HepG2 (cell line): ENCODE data around the gene ATP13A3. TPM values are rescaled to one million over a fixed set of nuclear protein-coding genes. Genes with fewer than 3 reads are reported as not detected.
A peak's percentile ranks its signal among the peaks of the same experiment; 100 is the strongest.

Source experiments
- AHDC1 ChIP-seq: sonication (generic); formaldehyde crosslinking; IDR thresholded peaks from 2 replicates; pipeline ENCODE4 v1.5.1; 2020; ENCODE audit warnings: mild to moderate bottlenecking, missing genetic modification reagents, borderline replicate concordance
- ARID5B ChIP-seq: IDR thresholded peaks from 2 replicates; pipeline ENCODE4 v1.4.0; 2020; ENCODE audit warnings: mild to moderate bottlenecking, missing genetic modification reagents
- CREB1 ChIP-seq, 2 experiments: fragments of 450-650 bp in 1 of 2; IDR thresholded peaks; 2 replicates each; pipeline ENCODE4 v1.6.1; 2016 to 2017; ENCODE audit warnings: control low read depth in 1 of 2, mild to moderate bottlenecking in 1 of 2, missing compliant biosample characterization in 1 of 2, missing genetic modification characterization in 1 of 2
- ERF ChIP-seq: IDR thresholded peaks from 2 replicates; pipeline ENCODE4 v1.6.1; 2018; ENCODE audit warnings: missing biosample characterization, missing genetic modification reagents
- FOXA3 ChIP-seq: IDR thresholded peaks from 2 replicates; pipeline ENCODE4 v1.6.1; 2016; ENCODE audit warnings: missing genetic modification reagents, missing compliant biosample characterization
- GATAD2A ChIP-seq: IDR thresholded peaks from 2 replicates; pipeline ENCODE4 v1.6.1; 2016
- IRF2 ChIP-seq: IDR thresholded peaks from 2 replicates; pipeline ENCODE4 v1.6.1; 2018; ENCODE audit warnings: missing genetic modification reagents, missing compliant biosample characterization
- KAT8 ChIP-seq: IDR thresholded peaks from 2 replicates; pipeline ENCODE4 v1.6.1; 2016; ENCODE audit warnings: missing genetic modification reagents, missing compliant biosample characterization
- KLF6 ChIP-seq: IDR thresholded peaks from 2 replicates; pipeline ENCODE4 v1.8.0; 2016; ENCODE audit warnings: missing biosample characterization, missing genetic modification reagents
- MBD4 ChIP-seq: IDR thresholded peaks from 2 replicates; pipeline ENCODE4 v1.6.1; 2012; ENCODE audit warnings: low read length, inconsistent platforms, borderline replicate concordance
- RELA ChIP-seq: sonication (generic); formaldehyde crosslinking; IDR thresholded peaks from 2 replicates; pipeline ENCODE4 v1.4.0; 2020; ENCODE audit warnings: missing genetic modification reagents
- SIX4 ChIP-seq: sonication (generic); formaldehyde crosslinking; IDR thresholded peaks from 2 replicates; pipeline ENCODE4 v1.4.0; 2020; ENCODE audit warnings: missing genetic modification reagents
- SOX5 ChIP-seq: IDR thresholded peaks from 2 replicates; pipeline ENCODE4 v1.6.1; 2016; ENCODE audit warnings: borderline replicate concordance
- TFAP4 ChIP-seq: sonication (generic); IDR thresholded peaks from 2 replicates; pipeline ENCODE4 v1.6.1; 2016; ENCODE audit warnings: low read depth, borderline replicate concordance
- YEATS2 ChIP-seq: sonication (generic); formaldehyde crosslinking; IDR thresholded peaks from 2 replicates; pipeline ENCODE4 v1.4.0; 2020; ENCODE audit warnings: missing genetic modification reagents, borderline replicate concordance
- ZNF274 ChIP-seq: sonication (generic); formaldehyde crosslinking; IDR thresholded peaks from 2 replicates; pipeline ENCODE4 v1.5.1; 2020; ENCODE audit warnings: mild to moderate bottlenecking, missing genetic modification reagents
- polyA plus RNA-seq, 8 experiments: library from polyadenylated mRNA; depleted of rRNA in 3 of 8; stranded (reverse) in 7 of 8; unstranded in 1 of 8; fragments of >200 nt; fragmentation: Illumina TruSeq in 4 of 8; extraction: Trizol in 4 of 8; gene quantifications; 2 replicates each; pipeline versions ENCODE4 v1.2.1 to v1.2.3, GENCODE V29; 2011 to 2016; ENCODE audit warnings: low read depth in 4 of 8, missing spikeins in 1 of 8, mixed read lengths in 1 of 8; ENCODE audit not compliant: insufficient read depth in 1 of 8
- total RNA-seq, 5 experiments: library from RNA; depleted of rRNA; stranded (reverse); fragments of >200 nt; fragmentation: Illumina TruSeq; extraction: Trizol; gene quantifications; 2 replicates each; pipeline ENCODE4 v1.2.3, GENCODE V29; 2016; ENCODE audit warnings: low read depth in 1 of 5

The ATP13A3 gene
- total and polyA plus RNA-seq, 2 of the 13 experiments (the other 11 are each of a cell fraction or from before 2014, with no cell fraction given), result 44.9 to 80.8 TPM

- TF ChIP-seq ARID5B (CRISPR knock-in tag), result peak; percentile 68; the same call in 1 of the 2 replicates
- no peak for TF ChIP-seq CREB1 (IDR thresholded peaks at IDR 0.05)
- peak; percentile 41; the same call in 1 of the 2 replicates for TF ChIP-seq CREB1 (CRISPR knock-in tag; IDR thresholded peaks at IDR 0.05)
- TF ChIP-seq RELA (CRISPR knock-in tag), result no peak
- peak; percentile 86 for TF ChIP-seq FOXA3
- no peak for TF ChIP-seq YEATS2
- peak; percentile 47; the same call in 1 of the 2 replicates for TF ChIP-seq KAT8
- peak; percentile 82 for TF ChIP-seq SOX5 (CRISPR knock-in tag)
- no peak for TF ChIP-seq ZNF274 (CRISPR knock-in tag)
- no peak for TF ChIP-seq KLF6
- TF ChIP-seq TFAP4, result peak; percentile 64; the same call in 1 of the 2 replicates
- TF ChIP-seq MBD4, result no peak
- peak; percentile 53; the same call in 1 of the 2 replicates for TF ChIP-seq IRF2
- peak; percentile 77 for TF ChIP-seq GATAD2A (CRISPR knock-in tag)
- TF ChIP-seq ERF (CRISPR knock-in tag), result peak; percentile 42; the same call in 1 of the 2 replicates
- peak; percentile 60; the same call in 1 of the 2 replicates for TF ChIP-seq AHDC1
- TF ChIP-seq SIX4, result peak; percentile 88
Measured at GRCh38 chr3:194512895-194513601, 26.2 kb upstream of the ATP13A3 start (continued).
